SKM-1 (cell line): ENCODE data around the gene SLIT2.

Experiments
- DNase-seq: peaks from one replicate; lab custom pipeline; 2025; ENCODE audit not compliant: unreplicated experiment; lab: John Stamatoyannopoulos, UW

SLIT2 gene

DNA sequence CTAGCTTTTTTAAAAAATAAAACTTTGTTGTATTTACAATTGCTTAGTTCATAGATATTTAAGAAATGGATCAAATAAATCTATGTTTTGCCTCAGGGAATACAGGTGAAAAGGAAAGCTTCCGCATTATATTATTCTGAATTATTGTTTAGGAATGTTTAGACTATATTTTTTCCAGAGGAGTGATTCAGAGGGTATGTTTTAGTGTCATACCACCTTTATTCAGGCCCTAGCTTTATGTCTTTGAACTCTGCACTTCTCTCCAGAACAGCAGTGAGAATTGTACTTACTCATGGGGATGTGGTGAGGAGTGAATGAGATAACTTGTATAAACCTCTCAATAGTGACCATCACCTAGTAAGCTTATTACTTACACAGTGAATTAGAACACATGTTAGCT, 14.0 kb downstream of the SLIT2 start:
- no peak for DNase-seq

DNA sequence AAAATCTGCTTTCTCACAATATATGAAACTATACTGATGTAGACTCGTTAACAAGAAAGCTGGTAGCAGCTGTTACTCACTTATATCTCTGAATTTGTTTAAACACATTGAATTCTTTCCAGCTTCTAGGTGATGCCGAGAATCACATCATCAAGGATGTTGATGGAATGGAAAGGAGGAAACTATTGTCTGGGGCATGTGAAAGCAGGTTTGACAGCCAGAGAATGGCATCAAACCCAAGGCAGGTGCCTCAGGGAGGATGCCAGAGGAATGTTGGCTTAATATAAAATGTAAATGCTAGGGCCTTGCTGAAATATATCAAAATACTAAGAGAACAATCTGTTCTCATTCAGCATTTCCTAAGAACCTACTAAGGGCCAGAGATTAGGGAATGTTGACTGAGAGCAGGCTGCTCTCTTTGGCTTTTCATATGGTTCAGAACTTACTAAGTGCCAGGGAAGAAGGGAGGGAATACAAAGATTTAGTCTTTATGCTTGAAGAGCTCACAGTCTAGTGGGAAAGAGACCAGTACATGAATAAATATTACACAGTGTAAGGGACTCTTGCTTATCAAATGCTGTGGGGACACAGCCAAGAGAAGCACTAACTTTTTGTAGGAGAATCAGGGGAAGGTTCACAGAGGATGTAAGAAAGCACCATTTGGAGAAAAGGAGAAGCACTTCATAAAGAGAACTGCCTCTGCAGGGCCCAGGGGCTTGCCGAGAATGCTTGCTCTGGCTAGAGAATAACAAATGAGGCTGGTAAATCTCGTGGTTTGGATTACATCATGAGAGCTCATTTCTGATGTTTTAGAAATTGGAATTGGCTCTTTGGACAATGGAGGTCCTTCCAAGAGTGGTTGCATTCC, 14.7 kb downstream of the SLIT2 start:
- no peak for DNase-seq

DNA sequence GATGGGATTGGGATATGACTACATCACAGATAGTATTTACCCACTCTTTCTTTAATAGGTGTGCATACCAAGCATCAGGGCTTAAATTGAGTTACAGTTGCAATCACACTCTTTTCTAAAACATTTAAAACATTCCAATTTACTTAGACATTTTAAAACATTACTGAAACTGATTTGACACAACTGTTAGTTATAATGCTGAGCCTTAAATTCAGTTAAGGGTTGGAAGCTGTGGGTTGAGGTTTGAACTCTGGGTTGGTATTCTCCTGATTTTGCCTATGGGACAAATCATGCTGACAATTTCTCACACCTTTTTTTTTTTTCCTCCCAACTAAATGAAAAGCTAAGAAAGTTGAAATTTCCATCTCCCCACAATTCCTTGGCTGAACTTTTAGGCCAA, 16.3 kb downstream of the SLIT2 start:
- no peak for DNase-seq

- DNase-seq: no peak
Observed at GRCh38 chr4:20269320-20269719, 17.6 kb downstream of the SLIT2 start.

- no peak for DNase-seq
Observed at GRCh38 chr4:20271950-20272349, 20.2 kb downstream of the SLIT2 start.

GRCh38 chr4:20272411-20272872, 20.7 kb downstream of the SLIT2 start:
- DNase-seq: no peak

- DNase-seq: no peak
Observed at GRCh38 chr4:20273793-20274192, 22.1 kb downstream of the SLIT2 start.

DNA sequence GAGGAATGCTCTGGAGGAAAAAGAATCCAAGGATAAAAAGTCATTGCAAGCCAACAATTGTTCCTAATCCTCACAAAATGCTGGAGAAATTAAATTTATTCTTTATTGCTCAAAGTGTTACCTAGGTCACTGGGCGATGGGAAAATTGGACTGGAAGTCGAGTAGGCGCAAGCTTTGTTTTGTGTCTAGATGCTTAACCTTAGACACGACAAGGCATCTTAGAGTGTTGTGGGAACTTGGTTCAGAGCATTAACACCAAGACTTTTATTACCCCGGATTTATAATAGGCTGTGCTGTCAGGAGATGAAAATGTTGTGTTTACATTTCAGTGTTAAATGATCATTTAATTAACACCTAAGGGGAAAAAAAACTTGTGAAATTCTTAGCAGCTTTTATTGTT, 25.1 kb downstream of the SLIT2 start:
- DNase-seq: no peak

DNA sequence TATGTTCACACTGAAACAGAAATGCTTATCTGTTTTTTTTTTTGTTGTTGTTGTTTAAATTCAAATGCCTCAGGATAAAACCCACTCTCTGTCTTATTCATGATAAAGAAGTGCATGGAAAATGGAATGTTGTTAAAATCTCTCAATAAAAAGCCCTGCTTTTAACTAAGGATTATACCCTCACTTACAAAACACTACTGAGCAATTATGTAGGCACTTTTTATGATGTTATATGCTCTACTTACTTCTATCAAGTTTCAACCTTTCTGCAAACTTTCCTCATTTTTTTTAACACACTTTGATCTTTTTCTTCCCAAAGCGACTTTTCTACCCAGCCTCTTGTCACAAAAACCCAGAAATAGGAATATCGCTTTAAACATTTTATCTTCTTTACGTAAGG, 26.5 kb downstream of the SLIT2 start:
- no peak for DNase-seq

DNA sequence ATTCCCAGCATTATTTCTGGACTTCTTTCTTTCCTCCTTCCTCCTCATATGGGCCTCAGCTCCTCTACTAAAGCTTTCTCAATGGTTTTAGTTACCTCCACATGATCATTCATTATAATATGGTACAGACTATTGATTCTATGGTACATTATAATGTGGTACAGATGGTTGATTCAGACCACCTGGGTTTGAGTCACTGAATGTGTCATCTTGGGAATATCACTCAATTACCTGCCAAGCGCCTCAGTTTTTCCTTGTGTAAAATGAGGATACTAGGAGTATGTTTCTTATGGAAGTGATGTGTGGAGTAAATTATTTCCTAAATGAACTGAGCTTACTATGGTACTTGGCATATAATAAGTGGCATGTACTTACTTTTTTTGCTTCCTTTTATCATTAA, 27.7 kb downstream of the SLIT2 start:
- no peak for DNase-seq

DNA sequence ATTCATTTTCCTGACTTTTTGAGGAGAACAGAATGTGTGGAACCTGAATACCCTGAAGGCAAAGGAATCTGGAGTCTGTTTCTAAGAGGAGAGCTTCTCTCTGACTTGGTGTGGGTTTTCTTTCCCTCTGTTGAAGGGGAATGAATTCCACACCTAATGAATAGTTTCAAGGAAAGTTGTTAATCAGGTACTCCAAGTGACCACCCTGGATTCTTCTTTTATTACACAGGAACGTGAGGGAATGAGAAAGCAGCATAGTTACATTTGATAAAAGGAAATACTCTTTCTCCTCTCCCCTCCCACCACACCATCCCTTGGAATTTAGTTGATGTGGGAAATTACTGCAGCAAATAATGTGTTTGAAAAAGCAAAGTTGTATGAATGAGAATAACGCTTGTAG, 29.7 kb downstream of the SLIT2 start:
- no peak for DNase-seq

GRCh38 chr4:20283039-20283438, 31.3 kb downstream of the SLIT2 start:
- DNase-seq: no peak

DNA sequence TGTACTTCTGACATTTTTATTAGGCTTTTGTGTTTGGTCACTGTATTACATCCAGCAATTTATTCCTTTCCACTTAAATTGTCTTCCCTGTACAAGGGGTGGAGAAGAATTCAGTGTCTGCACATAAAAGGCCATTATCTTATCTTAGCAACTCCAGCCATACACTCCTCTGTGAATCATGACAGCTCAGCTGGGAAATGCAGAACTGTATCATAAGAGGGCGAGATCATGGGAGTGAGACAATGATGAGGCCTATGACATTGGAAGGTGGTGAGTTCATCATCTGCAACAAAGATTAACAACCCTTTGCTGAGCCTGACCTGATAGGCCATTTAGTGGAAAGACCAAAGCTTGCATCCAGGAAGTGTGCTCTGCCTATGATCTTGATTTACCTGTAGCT, 33.3 kb downstream of the SLIT2 start:
- DNase-seq: no peak

GRCh38 chr4:20287246-20287645, 35.5 kb downstream of the SLIT2 start:
- DNase-seq: no peak

GRCh38 chr4:20288047-20288650, 36.4 kb downstream of the SLIT2 start:
- no peak for DNase-seq

- no peak for DNase-seq
Observed at GRCh38 chr4:20288846-20289512, 37.3 kb downstream of the SLIT2 start.

- no peak for DNase-seq
Observed at GRCh38 chr4:20289782-20290181, 38.1 kb downstream of the SLIT2 start.

DNA sequence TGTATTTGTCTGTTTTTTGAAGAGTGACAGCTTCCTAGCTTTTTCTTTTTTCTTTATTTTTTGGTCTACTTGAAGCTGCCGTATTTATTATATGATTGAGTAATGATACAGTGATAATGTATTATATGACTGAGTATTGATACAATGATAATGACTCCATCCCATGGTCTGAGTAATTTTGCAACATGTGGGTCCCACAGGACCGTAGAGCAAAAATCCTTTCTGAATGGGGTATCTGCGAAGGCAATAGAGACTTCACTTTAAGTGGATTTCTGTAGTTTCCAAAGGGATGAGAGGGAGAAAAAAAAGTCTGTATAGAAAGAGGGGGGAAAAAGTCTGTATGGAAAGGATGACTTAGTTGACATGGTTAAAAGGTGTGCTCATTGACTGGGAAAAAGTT, 41.0 kb downstream of the SLIT2 start:
- no peak for DNase-seq

DNA sequence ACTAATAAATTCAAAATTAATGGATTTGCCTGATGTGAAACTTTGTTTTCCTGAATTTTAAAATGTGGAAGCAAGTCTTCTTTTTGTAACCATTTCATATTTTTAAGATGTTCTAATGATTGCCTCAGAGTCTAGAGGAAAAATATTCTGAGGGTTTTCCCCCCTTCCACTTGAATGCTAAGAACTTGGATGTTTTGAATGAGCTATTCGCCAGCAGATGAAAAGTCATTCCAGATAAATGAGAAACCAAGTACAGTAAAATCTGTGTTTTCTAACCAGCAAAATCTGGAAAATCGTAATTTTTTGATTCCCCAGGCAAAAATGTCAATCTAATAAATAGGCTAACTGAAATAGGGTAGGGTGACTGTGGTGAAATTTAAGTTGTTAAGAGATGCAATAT, 45.6 kb downstream of the SLIT2 start:
- DNase-seq: no peak

- DNase-seq: no peak
Observed at GRCh38 chr4:20297783-20298182, 46.1 kb downstream of the SLIT2 start.

GRCh38 chr4:20298455-20298854, 46.8 kb downstream of the SLIT2 start:
- no peak for DNase-seq

DNA sequence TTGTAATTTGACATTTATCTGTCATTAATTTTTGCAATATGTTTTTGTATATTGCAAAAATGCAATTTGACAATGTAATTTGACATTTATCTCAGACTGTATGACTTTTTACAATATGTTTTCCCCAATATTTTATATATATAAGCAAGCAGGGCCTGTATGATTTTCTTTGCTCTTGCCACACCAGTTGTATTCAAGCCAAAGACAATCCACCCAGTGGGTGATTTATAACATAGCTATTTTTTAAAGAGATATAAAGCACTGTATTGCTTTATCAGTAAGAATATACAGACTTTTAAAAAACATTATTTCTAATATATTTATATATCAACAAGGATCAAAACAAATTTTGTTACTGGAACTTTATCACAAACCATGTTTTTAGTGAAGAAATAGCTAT, 47.3 kb downstream of the SLIT2 start:
- DNase-seq: no peak
